Posterior vena cava (tissue), 2 donors: Measurements from ENCODE around the gene HAPLN1. TPM values are rescaled to one million over a fixed set of nuclear protein-coding genes. Genes with fewer than 3 reads are reported as not detected.

Source experiments
- DNase-seq: peaks from one replicate; pipeline ENCODE4 v3.0.0-alpha.2; 2020; ENCODE audit warnings: low spot score
- intact Hi-C, 2 donors: fragments of 100-400 bp; cut with DNase I; formaldehyde crosslinking; loops; one replicate each; pipeline versions ENCODE4 v1.14.1 to v1.14.2; 2022 to 2023
- total RNA-seq, 2 donors: library from RNA; stranded (reverse); fragmentation: NEBNext Ultra II Directional; extraction: Animal tissue kit (Norgen Biotek cat#: 25700); gene quantifications; one replicate each; pipeline ENCODE4 v1.2.1, GENCODE V29; 2021
- donor health status: DM: yes; HTN: yes; CAD: no.
- donor health status: DM: yes; HTN: yes; CAD: no.

The HAPLN1 gene
- total RNA-seq, 2 donors from 2014 or later = 0.14 TPM; not detected in 1

- intact Hi-C loops = no loop called here
- no peak for DNase-seq
Observed at GRCh38 chr5:83657807-83658525, 62.7 kb downstream of the HAPLN1 start.

- no peak for DNase-seq
- intact Hi-C loops = no loop called here
Observed at GRCh38 chr5:83654427-83654994, 66.1 kb downstream of the HAPLN1 start.

- intact Hi-C loops = no loop called here
- DNase-seq = no peak
Observed at GRCh38 chr5:83653669-83654068, 67.0 kb downstream of the HAPLN1 start.

GRCh38 chr5:83645936-83646335, 74.7 kb downstream of the HAPLN1 start:
- DNase-seq = no peak
- intact Hi-C loops = no loop called here

GRCh38 chr5:83644301-83644700, 76.4 kb downstream of the HAPLN1 start:
- peak; percentile 64 for DNase-seq
- intact Hi-C loops = no loop called here

- DNase-seq = no peak
- intact Hi-C loops = no loop called here
Observed at GRCh38 chr5:83641946-83642345, 78.7 kb downstream of the HAPLN1 start.

- DNase-seq = no peak
- intact Hi-C loops = no loop called here
Observed at GRCh38 chr5:83639911-83640310, 80.7 kb downstream of the HAPLN1 start.

GRCh38 chr5:83636156-83636555, 84.5 kb downstream of the HAPLN1 start:
- DNase-seq = no peak
- intact Hi-C loops = no loop called here

GRCh38 chr5:83633285-83633684, 87.4 kb downstream of the HAPLN1 start:
- intact Hi-C loops = no loop called here
- no peak for DNase-seq

GRCh38 chr5:83632874-83633273, 87.8 kb downstream of the HAPLN1 start:
- intact Hi-C loops = no loop called here
- no peak for DNase-seq

GRCh38 chr5:83628360-83628759, 92.3 kb downstream of the HAPLN1 start:
- no peak for DNase-seq
- intact Hi-C loops = loop anchor here in 1 of 2 donors (5.0 kb wide), 1 partner anchor 979 kb away; no protein-coding TSS in a partner anchor

- intact Hi-C loops = no loop called here
- no peak for DNase-seq
Observed at GRCh38 chr5:83614841-83615240, 105.8 kb downstream of the HAPLN1 start.

GRCh38 chr5:83608122-83608521, 112.5 kb downstream of the HAPLN1 start:
- intact Hi-C loops = no loop called here
- no peak for DNase-seq

- intact Hi-C loops = no loop called here
- no peak for DNase-seq
Observed at GRCh38 chr5:83595217-83595616, 125.4 kb downstream of the HAPLN1 start.

GRCh38 chr5:83590966-83591365, 129.7 kb downstream of the HAPLN1 start:
- DNase-seq = no peak

GRCh38 chr5:83589786-83590185, 130.9 kb downstream of the HAPLN1 start:
- DNase-seq = no peak
- intact Hi-C loops = no loop called here

More at GRCh38 chr5:83590966-83591365, 129.7 kb downstream of the HAPLN1 start:
- intact Hi-C loops = no loop called here

Other genes with a start within 250 kb of the HAPLN1 start
- 100 to 1,000 TPM; 453 to 516 TPM for gene VCAN, start 249.1 kb downstream of the HAPLN1 start, total RNA-seq